Skeletal muscle tissue (tissue), 4 donors: ENCODE results near the gene FITM1. TPM values are rescaled to one million over a fixed set of nuclear protein-coding genes. Genes with fewer than 3 reads are reported as not detected.

Experiments used
- H3K27ac ChIP-seq: one replicate; pipeline ENCODE4 v1.7.0; 2013; ENCODE audit warnings: mild to moderate bottlenecking, low read depth, low read length, inconsistent platforms
- H3K27me3 ChIP-seq, 3 donors: one replicate each; pipeline ENCODE4 v1.7.0; 2013; ENCODE audit warnings: low read length in 3 of 3; ENCODE audit not compliant: control insufficient read depth in 3 of 3, insufficient read depth in 3 of 3
- H3K36me3 ChIP-seq, 3 donors: one replicate each; pipeline ENCODE4 v1.7.0; 2013; ENCODE audit warnings: low read length in 3 of 3; ENCODE audit not compliant: control insufficient read depth in 3 of 3, insufficient read depth in 3 of 3
- H3K4me1 ChIP-seq, 3 donors: one replicate each; pipeline ENCODE4 v1.7.0; 2013; ENCODE audit warnings: low read length in 3 of 3, mild to moderate bottlenecking in 3 of 3; ENCODE audit not compliant: control insufficient read depth in 3 of 3, insufficient read depth in 3 of 3
- H3K4me3 ChIP-seq, 3 donors: one replicate each; pipeline ENCODE4 v1.7.0; 2013; ENCODE audit warnings: low read length in 3 of 3
- H3K9ac ChIP-seq, 3 donors: one replicate each; pipeline ENCODE4 v1.7.0; 2013; ENCODE audit warnings: low read length in 3 of 3, mild to moderate bottlenecking in 3 of 3, moderate library complexity in 2 of 3, low read depth in 1 of 3
- H3K9me3 ChIP-seq, 3 donors: one replicate each; pipeline ENCODE4 v1.7.0; 2013; ENCODE audit warnings: low read length in 3 of 3; ENCODE audit not compliant: control insufficient read depth in 3 of 3
- total RNA-seq: library from RNA; depleted of rRNA; stranded (reverse); fragments of >200 nt; gene quantifications from one replicate; pipeline ENCODE4 v1.2.3, GENCODE V29; 2014
- donor health status: Osteomylitis.

Gene FITM1
- total RNA-seq, 1 donor from 2014 or later = 172 TPM

DNA sequence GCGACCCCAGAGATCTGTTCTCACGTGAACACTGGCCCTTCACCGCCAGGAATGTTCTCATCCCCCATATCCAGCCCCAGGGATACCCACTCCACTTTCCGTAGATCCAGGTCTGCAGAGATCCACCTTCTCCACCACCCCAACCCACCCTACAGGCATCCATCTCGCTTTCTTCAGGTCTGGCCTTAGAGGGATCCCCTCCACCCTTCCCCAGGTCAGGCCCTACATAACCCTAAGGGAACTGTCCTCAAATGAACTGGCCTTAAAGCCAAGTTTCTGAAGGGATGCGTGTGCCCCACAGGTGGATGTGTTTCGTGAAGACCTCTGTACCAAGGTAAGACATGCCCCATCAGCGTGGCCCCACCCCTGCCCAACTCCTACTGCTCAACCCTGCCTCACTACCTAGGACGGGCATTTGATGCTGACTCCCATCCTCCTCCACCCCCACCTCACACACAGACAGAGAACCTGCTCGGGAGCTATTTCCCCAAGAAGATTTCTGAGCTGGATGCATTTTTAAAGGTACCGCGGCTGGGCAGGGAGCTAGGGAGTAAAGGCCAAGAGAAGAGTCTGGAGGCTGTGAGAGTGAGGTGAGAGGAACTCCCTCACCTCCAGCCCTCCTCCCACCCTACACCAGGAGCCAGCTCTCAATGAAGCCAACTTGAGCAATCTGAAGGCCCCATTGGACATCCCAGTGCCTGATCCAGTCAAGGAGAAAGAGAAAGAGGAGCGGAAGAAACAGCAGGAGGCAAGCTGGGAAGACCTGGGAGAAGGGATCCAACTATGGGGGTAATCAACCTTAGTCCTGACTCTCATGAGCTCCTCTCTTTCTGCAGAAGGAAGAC lies 6.4 kb downstream of the FITM1 start:
- Histone ChIP-seq H3K4me3 (peak overlapping the region; percentile 77 to 87 (median 82)), H3K27me3 (no peaks in the 10 kb centered on the region), H3K9ac (peak overlapping the region; percentile 76 to 92 (median 86)), H3K36me3 (peaks cover 24 to 32% (median 29%) of the 10 kb centered on the region in 3 donors), H3K4me1 (peaks cover 54 to 72% (median 63%) of the 10 kb centered on the region in 3 donors), H3K9me3 (no peaks in the 10 kb centered on the region), H3K27ac (peak overlapping the region; percentile 88)

DNA sequence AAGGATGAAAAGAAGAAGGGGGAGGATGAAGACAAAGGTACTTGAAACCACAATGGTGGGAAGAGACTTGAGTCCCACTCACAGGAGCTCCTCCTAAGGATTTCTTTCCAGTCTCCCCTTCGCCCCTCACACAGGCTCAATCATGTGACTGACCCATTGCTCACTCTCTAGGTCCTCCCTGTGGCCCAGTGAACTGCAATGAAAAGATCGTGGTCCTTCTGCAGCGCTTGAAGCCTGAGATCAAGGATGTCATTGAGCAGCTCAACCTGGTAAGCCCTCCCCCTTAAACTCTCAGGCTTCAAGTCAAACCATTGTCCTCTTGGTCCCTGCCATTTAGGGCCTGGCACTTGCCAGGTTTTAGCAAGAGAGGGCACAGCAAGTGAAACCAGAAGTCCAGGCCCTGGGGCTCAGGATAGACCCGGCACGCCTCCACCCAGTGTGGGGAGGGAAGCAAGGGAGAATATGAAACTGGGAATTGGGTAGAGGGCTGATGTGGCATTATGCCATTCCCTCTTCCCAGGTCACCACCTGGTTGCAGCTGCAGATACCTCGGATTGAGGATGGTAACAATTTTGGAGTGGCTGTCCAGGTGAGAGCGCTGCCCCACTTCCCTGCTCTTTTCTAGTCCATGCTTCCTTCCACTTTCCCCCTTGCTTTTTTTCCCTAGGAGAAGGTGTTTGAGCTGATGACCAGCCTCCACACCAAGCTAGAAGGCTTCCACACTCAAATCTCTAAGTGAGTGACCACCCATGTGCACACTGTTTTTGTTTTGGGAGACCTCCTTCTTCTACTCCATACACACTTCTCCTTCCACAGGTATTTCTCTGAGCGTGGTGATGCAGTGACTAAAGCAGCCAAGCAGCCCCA lies 7.3 kb downstream of the FITM1 start:
- no peak overlapping the region for H3K4me3 ChIP-seq
- H3K27ac ChIP-seq = peak overlapping the region; percentile 88

DNA sequence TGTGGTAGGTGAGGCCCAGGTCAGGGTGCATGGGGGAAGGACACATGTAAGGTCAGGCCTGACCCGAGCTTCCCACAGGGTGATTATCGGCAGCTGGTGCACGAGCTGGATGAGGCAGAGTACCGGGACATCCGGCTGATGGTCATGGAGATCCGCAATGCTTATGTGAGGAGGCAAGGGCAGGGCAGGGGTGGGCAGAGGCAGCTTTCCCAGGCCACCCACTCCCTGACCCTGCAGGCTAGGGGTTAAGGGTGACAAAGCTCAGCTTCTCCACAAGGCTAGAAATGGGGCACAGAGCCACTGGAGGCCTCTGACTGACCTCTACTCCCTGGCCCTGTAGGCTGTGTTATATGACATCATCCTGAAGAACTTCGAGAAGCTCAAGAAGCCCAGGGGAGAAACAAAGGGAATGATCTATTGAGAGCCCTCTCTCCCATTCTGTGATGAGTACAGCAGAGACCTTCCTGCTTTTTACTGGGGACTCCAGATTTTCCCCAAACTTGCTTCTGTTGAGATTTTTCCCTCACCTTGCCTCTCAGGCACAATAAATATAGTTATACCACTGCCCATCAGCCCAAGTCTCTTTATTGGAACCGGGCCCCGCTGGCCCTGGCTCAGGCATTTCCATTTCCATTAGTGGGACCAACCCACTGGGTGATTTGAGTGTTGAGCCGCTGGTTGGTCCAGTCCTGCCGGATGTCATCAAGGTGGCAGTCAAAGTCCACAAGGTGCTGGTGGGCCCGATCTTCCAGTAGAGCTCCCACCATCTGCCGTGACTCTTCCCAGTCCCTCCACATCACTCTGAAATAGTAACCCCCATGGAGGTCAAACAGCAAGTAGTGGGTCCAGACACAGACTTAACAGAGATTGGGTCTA lies 8.2 kb downstream of the FITM1 start:
- H3K36me3 ChIP-seq = peaks cover 23 to 30% (median 26%) of the 10 kb centered on the region in 3 donors
- H3K4me1 ChIP-seq = peaks cover 45 to 70% (median 54%) of the 10 kb centered on the region in 3 donors
- H3K27ac ChIP-seq = peak overlapping the region; percentile 1

More for the DNA sequence above, 7.3 kb downstream of the FITM1 start:
- Histone ChIP-seq H3K9ac (peak overlapping the region in 2 of 3 donors; percentile 14 to 92), H3K36me3 (peaks cover 24 to 29% (median 27%) of the 10 kb centered on the region in 3 donors), H3K4me1 (peaks cover 48 to 68% (median 59%) of the 10 kb centered on the region in 3 donors), H3K9me3 (no peaks in the 10 kb centered on the region), H3K27me3 (no peaks in the 10 kb centered on the region)

DNA sequence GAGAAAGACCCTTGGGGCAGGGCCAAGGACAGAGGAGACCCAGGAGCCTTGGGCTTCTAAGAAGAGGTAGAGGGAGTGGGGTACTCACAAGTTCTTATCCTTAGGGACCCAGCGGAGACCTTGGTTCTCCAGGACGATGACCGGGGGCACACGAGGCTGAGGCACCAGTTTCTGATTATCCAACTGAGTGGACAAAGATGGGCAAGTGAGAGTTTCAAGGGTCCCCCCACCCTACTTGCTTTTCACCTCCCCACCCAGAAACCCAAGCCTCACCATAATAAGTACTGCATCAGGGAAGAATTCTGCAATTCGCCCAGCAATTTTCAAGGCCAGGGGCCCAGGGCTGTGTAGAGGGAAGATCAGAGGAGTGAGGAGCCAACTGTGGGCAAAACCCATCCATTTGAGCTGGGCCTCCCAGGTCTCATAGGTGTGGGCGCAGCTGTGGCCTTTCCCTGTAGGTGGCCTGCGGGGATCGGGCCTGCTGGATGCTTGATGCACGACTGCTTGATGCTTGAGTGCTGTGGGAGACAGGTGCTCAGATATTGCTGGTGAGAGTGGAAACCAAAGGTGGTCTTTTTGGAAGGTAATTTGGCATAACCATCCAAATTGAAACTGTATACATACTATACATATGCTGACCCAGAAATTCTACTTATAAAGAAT lies 8.9 kb downstream of the FITM1 start:
- H3K4me1 ChIP-seq = peaks cover 50 to 76% (median 54%) of the 10 kb centered on the region in 3 donors
- H3K4me3 ChIP-seq = peak overlapping the region; percentile 58 to 85 (median 64)
- H3K9ac ChIP-seq = peak overlapping the region in 1 of 3 donors; percentile 33
- no peaks in the 10 kb centered on the region for H3K27me3 ChIP-seq
- no peaks in the 10 kb centered on the region for H3K9me3 ChIP-seq
- H3K36me3 ChIP-seq = peaks cover 26 to 35% (median 28%) of the 10 kb centered on the region in 3 donors
- H3K27ac ChIP-seq = peak overlapping the region; percentile 1

More for the DNA sequence above, 8.2 kb downstream of the FITM1 start:
- no peaks in the 10 kb centered on the region for H3K9me3 ChIP-seq
- no peaks in the 10 kb centered on the region for H3K27me3 ChIP-seq
- peak overlapping the region in 2 of 3 donors; percentile 14 to 45 for H3K9ac ChIP-seq
- H3K4me3 ChIP-seq = no peak overlapping the region

DNA sequence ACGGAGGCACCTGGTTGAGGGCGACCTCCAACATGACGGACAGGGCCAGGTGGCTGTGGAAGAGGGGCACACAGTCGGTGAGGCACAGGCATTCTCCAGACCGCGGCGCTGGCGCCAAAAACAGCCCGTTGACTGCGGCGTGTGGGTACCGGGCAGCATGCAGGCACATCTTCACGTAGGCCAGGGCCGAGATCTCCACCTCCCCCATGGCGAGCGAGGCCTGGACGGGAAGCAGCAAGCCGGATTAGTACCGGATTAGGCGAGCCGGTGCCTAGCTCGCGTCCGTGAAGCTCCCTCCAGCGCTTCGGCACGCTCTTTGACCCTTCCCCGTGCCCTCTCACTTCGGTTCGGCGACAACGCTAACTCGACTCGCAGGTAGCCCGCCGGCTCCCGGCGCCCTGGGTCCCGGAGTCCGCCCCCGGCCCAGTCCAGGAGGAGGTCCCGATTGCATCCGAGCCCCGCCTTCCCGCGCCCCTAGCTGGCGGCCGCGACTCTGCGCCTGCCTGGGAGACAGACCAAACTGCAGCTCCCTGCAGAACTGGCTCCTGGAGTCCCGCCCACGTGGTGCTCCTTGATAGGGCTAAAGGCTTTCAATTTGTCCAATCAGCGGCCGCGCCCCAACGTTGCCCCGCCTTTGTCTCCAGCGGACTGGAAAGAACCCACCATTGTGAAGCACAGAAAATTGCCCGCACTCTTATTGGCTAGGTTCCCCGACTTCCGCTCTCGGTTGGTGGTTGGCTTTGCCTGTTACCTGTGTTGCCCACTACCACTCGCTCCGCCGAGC lies 10.8 kb downstream of the FITM1 start, which contains the start of gene EMC9:
TSS of gene EMC9 (minus strand) at position 495 of the 784 bp plus-strand sequence. CDS start at position 208, 287 bp downstream.
- Histone ChIP-seq H3K27ac (peak within 1 kb of the TSS; percentile 86), H3K4me1 (peaks cover 57 to 82% (median 58%) of the 10 kb centered on the region in 3 donors), H3K27me3 (no peaks in the 10 kb centered on the region), H3K9me3 (no peaks in the 10 kb centered on the region), H3K9ac (peak within 1 kb of the TSS; percentile 85 to 95 (median 93)), H3K36me3 (peaks cover 28 to 35% (median 32%) of the 10 kb centered on the region in 3 donors), H3K4me3 (peak within 1 kb of the TSS; percentile 85 to 97 (median 93))

DNA sequence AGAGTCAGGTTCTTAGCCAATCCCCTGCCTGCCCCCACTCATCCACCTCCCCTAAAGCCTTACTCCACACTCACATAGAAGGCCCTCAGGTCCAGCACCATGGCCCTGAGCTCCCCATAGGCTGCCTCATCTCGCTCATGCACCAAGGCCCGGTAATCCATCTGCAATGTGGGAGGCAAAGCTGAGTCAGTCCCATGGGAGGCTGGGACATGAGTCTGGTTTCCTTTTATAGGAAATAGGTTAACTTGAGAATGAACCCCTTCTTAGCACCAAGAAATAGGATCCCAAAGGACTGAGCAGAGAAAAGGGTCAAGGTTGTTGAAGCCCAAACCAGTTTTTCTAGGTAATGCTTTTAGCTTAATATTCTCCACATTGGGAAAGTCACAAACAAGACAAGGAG lies 13.1 kb downstream of the FITM1 start:
- Histone ChIP-seq H3K4me1 (peaks cover 46 to 70% (median 49%) of the 10 kb centered on the region in 3 donors), H3K27ac (no peak overlapping the region), H3K9me3 (no peaks in the 10 kb centered on the region)

DNA sequence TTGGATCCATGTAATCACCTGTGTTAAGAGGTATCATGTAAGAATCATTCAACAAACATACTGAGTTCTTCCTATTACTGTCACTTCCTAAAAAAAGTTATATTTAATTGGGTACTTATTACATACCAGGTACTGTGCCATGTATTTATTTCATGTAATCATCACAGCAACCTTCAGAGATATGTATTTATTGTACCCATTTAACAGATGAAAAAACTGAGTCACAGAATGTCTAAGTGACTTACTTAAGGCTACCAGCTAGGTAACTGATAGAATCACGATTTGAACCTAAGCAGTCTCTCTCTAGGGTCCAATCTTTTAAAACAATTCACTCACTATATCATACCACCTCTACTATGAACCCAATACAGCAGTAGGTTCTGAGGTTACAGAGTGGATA lies 14.0 kb downstream of the FITM1 start:
- Histone ChIP-seq H3K9me3 (no peaks in the 10 kb centered on the region), H3K36me3 (peaks cover 9 to 23% (median 12%) of the 10 kb centered on the region in 3 donors), H3K9ac (no peak overlapping the region), H3K27ac (no peak overlapping the region), H3K27me3 (no peaks in the 10 kb centered on the region), H3K4me3 (no peak overlapping the region), H3K4me1 (peaks cover 39 to 68% (median 45%) of the 10 kb centered on the region in 3 donors)

More for the DNA sequence above, 13.1 kb downstream of the FITM1 start:
- Histone ChIP-seq H3K9ac (no peak overlapping the region), H3K27me3 (no peaks in the 10 kb centered on the region), H3K4me3 (no peak overlapping the region), H3K36me3 (peaks cover 16 to 24% (median 19%) of the 10 kb centered on the region in 3 donors)

DNA sequence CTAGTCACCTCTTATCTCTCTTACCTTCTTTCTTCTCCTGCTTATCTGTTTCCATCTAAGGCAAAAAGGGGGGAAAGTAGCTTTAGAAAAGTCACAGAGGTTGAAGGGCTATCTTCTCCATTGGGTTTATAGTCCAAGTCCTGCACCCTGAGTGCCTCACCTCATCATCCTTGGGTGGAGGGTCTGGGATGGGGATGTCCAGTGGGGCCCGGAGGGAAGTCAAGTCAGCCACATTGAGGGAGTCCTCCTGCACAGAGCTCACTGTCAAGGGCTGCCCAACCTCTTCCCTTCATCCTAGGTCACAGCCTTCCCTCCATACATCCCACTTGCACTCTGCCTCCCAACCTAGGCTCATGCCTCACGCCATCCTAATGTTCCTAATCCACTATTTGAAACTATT lies 14.8 kb downstream of the FITM1 start:
- H3K27me3 ChIP-seq = no peaks in the 10 kb centered on the region
- peak overlapping the region in 2 of 3 donors; percentile 81 to 96 for H3K9ac ChIP-seq
- H3K9me3 ChIP-seq = no peaks in the 10 kb centered on the region
- H3K36me3 ChIP-seq = peaks cover 14 to 28% (median 17%) of the 10 kb centered on the region in 3 donors
- H3K27ac ChIP-seq = peak overlapping the region; percentile 90
- peak overlapping the region in 1 of 3 donors; percentile 4 for H3K4me3 ChIP-seq
- H3K4me1 ChIP-seq = peaks cover 34 to 67% (median 41%) of the 10 kb centered on the region in 3 donors
